Endothelial cell of umbilical vein (primary cell): ENCODE measurements around the gene TM9SF1. TPM values are rescaled to one million over a fixed set of nuclear protein-coding genes. Genes with fewer than 3 reads are reported as not detected.

Source experiments
- BruUV-seq: library from RNA; stranded (reverse); fragments of 400-500 nt; replicated peaks from 2 replicates; lab custom pipeline; 2021; lab: Mats Ljungman, UMichigan
- CTCF ChIA-PET: fragments of 300-600, 350-600 bp; sonication (Branson Sonifier 250); formaldehyde crosslinking; loops from one replicate; lab custom pipeline; 2021; ENCODE audit warnings: antibody characterized with exemption, inconsistent platforms; lab: Charles Lee
- POLR2A ChIA-PET: fragments of 300-600, 350-600 bp; sonication (Branson Sonifier 250); formaldehyde crosslinking; loops from one replicate; lab custom pipeline; 2021; ENCODE audit warnings: antibody characterized with exemption, inconsistent platforms; lab: Charles Lee
- DNase-seq: peaks from one replicate; pipeline ENCODE4 v3.0.0-alpha.2; 2011; ENCODE audit warnings: low read depth, low spot score
- FAIRE-seq: peaks from 2 replicates; lab custom pipeline; 2011; peaks lifted over from hg19 to GRCh38; lab: Jason Lieb, UNC
- H2AFZ ChIP-seq: 2 replicates; pipeline ENCODE4 v1.6.0; 2012; ENCODE audit warnings: low read depth, low read length, control low read depth, inconsistent platforms
- H3K27ac ChIP-seq: 2 replicates; pipeline ENCODE4 v1.5.1; 2011; ENCODE audit warnings: low read depth, mild to moderate bottlenecking, control low read depth, low read length, moderate library complexity; ENCODE audit not compliant: insufficient read depth
- H3K27me3 ChIP-seq, 2 experiments: 2 replicates each; pipeline versions ENCODE4 v1.6.0 to v1.6.1; 2011; ENCODE audit warnings: low read length in 2 of 2, mixed read lengths in 1 of 2; ENCODE audit not compliant: control insufficient read depth in 2 of 2, insufficient read depth in 2 of 2
- H3K36me3 ChIP-seq, 2 experiments: 2 replicates in 1 of 2; 3 replicates in 1 of 2; pipeline ENCODE4 v1.5.1; 2011; ENCODE audit warnings: low read length in 2 of 2, mild to moderate bottlenecking in 1 of 2, moderate library complexity in 1 of 2; ENCODE audit not compliant: control insufficient read depth in 2 of 2, insufficient read depth in 2 of 2; ENCODE audit errors: extremely low read depth in 1 of 2
- H3K4me1 ChIP-seq: 3 replicates; pipeline ENCODE4 v1.5.1; 2011; ENCODE audit warnings: mild to moderate bottlenecking, low read length; ENCODE audit not compliant: control insufficient read depth, insufficient read depth; ENCODE audit errors: extremely low read depth
- H3K4me2 ChIP-seq: 2 replicates; pipeline ENCODE4 v1.6.1; 2011; ENCODE audit warnings: low read length, control low read depth, mixed read lengths; ENCODE audit not compliant: insufficient read depth
- H3K4me3 ChIP-seq, 3 experiments: fragments of 200-600 bp in 1 of 3; sonication (generic), shearing (Covaris generic) in 1 of 3; replicated peaks in 1 of 3; 2 replicates each; pipeline ENCODE4 v1.5.1; 2011 to 2016; ENCODE audit warnings: control low read depth in 3 of 3, low read length in 3 of 3, mild to moderate bottlenecking in 2 of 3, inconsistent platforms in 1 of 3, low read depth in 1 of 3, moderate library complexity in 1 of 3; ENCODE audit not compliant: insufficient read depth in 1 of 3
- H3K79me2 ChIP-seq: 2 replicates; pipeline ENCODE4 v1.6.0; 2012; ENCODE audit warnings: low read length, inconsistent platforms; ENCODE audit not compliant: control insufficient read depth, insufficient read depth
- H3K9ac ChIP-seq: replicated peaks from 2 replicates; pipeline ENCODE3; 2011; ENCODE audit warnings: low read length, control low read depth; ENCODE audit not compliant: insufficient read depth; ENCODE audit errors: extremely low read depth
- H3K9me1 ChIP-seq: replicated peaks from 3 replicates; pipeline ENCODE4 v1.6.0; 2011; ENCODE audit warnings: mild to moderate bottlenecking, low read length; ENCODE audit not compliant: control insufficient read depth, insufficient read depth; ENCODE audit errors: extremely low read depth
- H3K9me3 ChIP-seq: replicated peaks from 2 replicates; pipeline ENCODE4 v1.5.1; 2012; ENCODE audit warnings: low read length, inconsistent platforms; ENCODE audit not compliant: control insufficient read depth, insufficient read depth
- H4K20me1 ChIP-seq: replicated peaks from 2 replicates; pipeline ENCODE3; 2011; ENCODE audit warnings: mild to moderate bottlenecking, low read length; ENCODE audit not compliant: control insufficient read depth, insufficient read depth; ENCODE audit errors: extremely low read depth
- EZH2 ChIP-seq: IDR thresholded peaks from 2 replicates; pipeline ENCODE4 v1.6.1; 2012; ENCODE audit warnings: borderline replicate concordance, low read depth, mild to moderate bottlenecking, moderate library complexity, low read length, inconsistent platforms; ENCODE audit not compliant: severe bottlenecking
- FOS ChIP-seq: IDR thresholded peaks from 2 replicates; pipeline ENCODE4 v1.6.1; 2011; ENCODE audit warnings: mild to moderate bottlenecking, low read length, moderate library complexity, borderline replicate concordance; ENCODE audit not compliant: insufficient read depth
- GATA2 ChIP-seq: IDR thresholded peaks from 2 replicates; pipeline ENCODE4 v1.7.0; 2011; ENCODE audit warnings: low read depth, mild to moderate bottlenecking, moderate library complexity, mixed read lengths, low read length; ENCODE audit not compliant: insufficient read length, insufficient read depth
- JUN ChIP-seq: IDR thresholded peaks from 2 replicates; pipeline ENCODE4 v1.6.1; 2011; ENCODE audit warnings: borderline replicate concordance, low read depth; ENCODE audit not compliant: insufficient read length, insufficient read depth
- MYC ChIP-seq: IDR thresholded peaks from one replicate; pipeline ENCODE4 v1.6.1; 2011; ENCODE audit warnings: mild to moderate bottlenecking, low read depth, low read length
- POLR2A ChIP-seq: IDR thresholded peaks from 2 replicates; pipeline ENCODE4 v1.6.1; 2012; ENCODE audit warnings: low read depth, mild to moderate bottlenecking, control low read depth, low read length
- POLR2AphosphoS5 ChIP-seq: IDR thresholded peaks from 2 replicates; pipeline ENCODE4 v1.6.1; 2012; ENCODE audit warnings: low read depth, mild to moderate bottlenecking, control low read depth, low read length, moderate library complexity; ENCODE audit not compliant: insufficient read depth
- dilution Hi-C: fragments of 300-500 bp; cut with MboI; formaldehyde crosslinking; loops from one replicate; pipeline ENCODE4 v1.15.0; 2019; ENCODE audit warnings: low sequenced_read_pairs; ENCODE audit not compliant: extremely low pct_ligation_motif_present
- intact Hi-C: fragments of 100-400 bp; cut with micrococcal nuclease; formaldehyde crosslinking; loops from one replicate; pipeline ENCODE4 v1.10.0; 2022
- polyA plus RNA-seq, 4 experiments: library from polyadenylated mRNA; depleted of rRNA in 3 of 4; stranded (reverse) in 3 of 4; unstranded in 1 of 4; fragments of >200 nt; gene quantifications; 2 replicates each; pipeline versions ENCODE4 v1.2.1 to v1.2.3, GENCODE V29; 2011 to 2012; ENCODE audit warnings: missing spikeins in 1 of 4
- total RNA-seq: library from RNA; stranded (reverse); gene quantifications from 2 replicates; pipeline ENCODE4 v1.2.3, GENCODE V29; 2021
- TF ChIP-seq, protein P1 (sequence below), 2 donors: IDR thresholded peaks; 1 replicate in 1 of 2; 2 replicates in 1 of 2; pipeline ENCODE4 v1.5.1; 2011; ENCODE audit warnings: low read length in 2 of 2, mild to moderate bottlenecking in 2 of 2, moderate library complexity in 2 of 2, control low read depth in 1 of 2, inconsistent platforms in 1 of 2, low read depth in 1 of 2; ENCODE audit not compliant: insufficient read depth in 1 of 2; ENCODE audit errors: extremely low read depth in 1 of 2
- TF ChIP-seq, protein P2 (sequence below): IDR thresholded peaks from 2 replicates; pipeline ENCODE4 v1.6.1; 2011; ENCODE audit not compliant: insufficient read depth, insufficient read length

TM9SF1 gene
- total and polyA plus RNA-seq, 2 donors (not counting 3 experiments of a cell fraction or from before 2014, with no cell fraction given): 60.7 to 71.5 TPM

- POLR2A ChIA-PET: no interaction called here
- Histone ChIP-seq H2AFZ (no peak overlapping the region), H3K9me1 (no peaks in the 10 kb centered on the region), H3K4me1 (peaks cover 30% of the 10 kb centered on the region), H3K9ac (no peak overlapping the region), H3K4me2 (no peak overlapping the region), H3K36me3 (peaks cover 8 to 33% of the 10 kb centered on the region in 2 experiments), H3K79me2 (peaks cover 22% of the 10 kb centered on the region), H3K9me3 (no peaks in the 10 kb centered on the region), H3K27me3 (no peaks in the 10 kb centered on the region), H3K4me3 (no peak overlapping the region), H3K27ac (no peak overlapping the region), H4K20me1 (no peaks in the 10 kb centered on the region)
- TF ChIP-seq JUN (no peak), FOS (no peak), EZH2 (no peak), GATA2 (no peak), MYC (no peak), POLR2AphosphoS5 (no peak), POLR2A (no peak)
- TF ChIP-seq, protein P1, sequence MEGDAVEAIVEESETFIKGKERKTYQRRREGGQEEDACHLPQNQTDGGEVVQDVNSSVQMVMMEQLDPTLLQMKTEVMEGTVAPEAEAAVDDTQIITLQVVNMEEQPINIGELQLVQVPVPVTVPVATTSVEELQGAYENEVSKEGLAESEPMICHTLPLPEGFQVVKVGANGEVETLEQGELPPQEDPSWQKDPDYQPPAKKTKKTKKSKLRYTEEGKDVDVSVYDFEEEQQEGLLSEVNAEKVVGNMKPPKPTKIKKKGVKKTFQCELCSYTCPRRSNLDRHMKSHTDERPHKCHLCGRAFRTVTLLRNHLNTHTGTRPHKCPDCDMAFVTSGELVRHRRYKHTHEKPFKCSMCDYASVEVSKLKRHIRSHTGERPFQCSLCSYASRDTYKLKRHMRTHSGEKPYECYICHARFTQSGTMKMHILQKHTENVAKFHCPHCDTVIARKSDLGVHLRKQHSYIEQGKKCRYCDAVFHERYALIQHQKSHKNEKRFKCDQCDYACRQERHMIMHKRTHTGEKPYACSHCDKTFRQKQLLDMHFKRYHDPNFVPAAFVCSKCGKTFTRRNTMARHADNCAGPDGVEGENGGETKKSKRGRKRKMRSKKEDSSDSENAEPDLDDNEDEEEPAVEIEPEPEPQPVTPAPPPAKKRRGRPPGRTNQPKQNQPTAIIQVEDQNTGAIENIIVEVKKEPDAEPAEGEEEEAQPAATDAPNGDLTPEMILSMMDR (IDR thresholded peaks at IDR 0.05; ENCODE audit: extremely low read depth in 1 of 2, insufficient read depth in 1 of 2, low read depth in 1 of 2, low read length in 2 of 2): no peak
- TF ChIP-seq, protein P2, sequence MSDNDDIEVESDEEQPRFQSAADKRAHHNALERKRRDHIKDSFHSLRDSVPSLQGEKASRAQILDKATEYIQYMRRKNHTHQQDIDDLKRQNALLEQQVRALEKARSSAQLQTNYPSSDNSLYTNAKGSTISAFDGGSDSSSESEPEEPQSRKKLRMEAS: no peak
- DNase-seq (no peak), FAIRE-seq (no peak)
- CTCF ChIA-PET: interaction anchor here (3.6 to 13.0 kb wide), 3 partner anchors 25 to 59 kb away, joined by 16 to 199 read pairs (median 20); partner anchors contain the start of genes DHRS1, MDP1 and NOP9
- dilution Hi-C loops (no loop called here), intact Hi-C loops (no loop called here)
- BruUV-seq: no TSS peak
Observed at GRCh38 chr14:24240110-24240918, 45.1 kb upstream of the TM9SF1 start.
